Endothelial cell (in vitro differentiated cells): Measurements from ENCODE around the gene CUTA. TPM values are rescaled to one million over a fixed set of nuclear protein-coding genes. Genes with fewer than 3 reads are reported as not detected.

Source experiments
- DNase-seq: peaks from one replicate; pipeline ENCODE4 v3.0.0; 2021; ENCODE audit warnings: low spot score
- H3K27ac Mint-ChIP-seq: one replicate; pipeline ENCODE4 v1.8.0; 2021; ENCODE audit warnings: mixed read lengths, inconsistent platforms; ENCODE audit not compliant: unreplicated experiment
- H3K27me3 Mint-ChIP-seq: one replicate; pipeline ENCODE4 v1.8.0; 2021; ENCODE audit warnings: mild to moderate bottlenecking, moderate library complexity, mixed read lengths, inconsistent platforms; ENCODE audit not compliant: unreplicated experiment
- H3K36me3 Mint-ChIP-seq: one replicate; pipeline ENCODE4 v1.8.0; 2021; ENCODE audit warnings: mild to moderate bottlenecking, low read depth, mixed read lengths, inconsistent platforms; ENCODE audit not compliant: unreplicated experiment
- H3K4me1 Mint-ChIP-seq: one replicate; pipeline ENCODE4 v1.8.0; 2021; ENCODE audit warnings: mild to moderate bottlenecking, mixed read lengths, inconsistent platforms; ENCODE audit not compliant: unreplicated experiment
- H3K4me3 Mint-ChIP-seq: one replicate; pipeline ENCODE4 v1.8.0; 2021; ENCODE audit warnings: mild to moderate bottlenecking, mixed read lengths, inconsistent platforms; ENCODE audit not compliant: unreplicated experiment
- H3K9me3 Mint-ChIP-seq: one replicate; pipeline ENCODE4 v1.8.0; 2021; ENCODE audit warnings: mixed read lengths, inconsistent platforms; ENCODE audit not compliant: unreplicated experiment
- total RNA-seq: library from RNA; stranded (reverse); fragmentation: NEBNext Ultra II Directional; extraction: Animal tissue kit (Norgen Biotek cat#: 25700); gene quantifications from one replicate; pipeline ENCODE4 v1.2.1, GENCODE V29; 2021; ENCODE audit not compliant: unreplicated experiment
- TF ChIP-seq, protein P1 (sequence below): fragments of 200-600 bp; sonication (generic); IDR thresholded peaks from one replicate; pipeline ENCODE4 v1.5.0; 2021; ENCODE audit warnings: antibody characterized with exemption; ENCODE audit not compliant: unreplicated experiment

CUTA gene
- total RNA-seq, 1 donor from 2014 or later: 163 TPM

DNA sequence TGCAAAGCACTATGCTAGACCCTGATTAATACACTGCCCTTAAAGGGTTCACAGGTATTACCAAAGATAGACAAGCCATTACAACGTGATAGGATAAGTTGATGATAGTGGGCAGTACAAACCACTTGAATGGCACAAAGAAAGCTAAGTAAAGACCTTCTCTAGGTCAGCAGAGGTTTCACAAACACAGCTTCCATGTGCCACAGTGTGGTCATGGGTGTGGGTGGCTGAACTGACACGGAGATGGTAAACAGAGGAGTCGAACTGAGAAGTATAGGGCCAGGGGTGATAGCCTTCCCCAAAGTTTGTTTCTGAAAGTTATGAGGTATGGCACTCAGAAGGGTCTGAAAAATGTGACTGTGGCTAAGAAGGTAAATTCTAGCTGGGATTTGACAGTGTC is 40.8 kb upstream of the CUTA start:
- no peak for DNase-seq
- H3K27me3 Mint-ChIP-seq: peaks cover 9% of the 10 kb centered on the region
- no peak overlapping the region for H3K27ac Mint-ChIP-seq
- peaks cover 15% of the 10 kb centered on the region for H3K4me1 Mint-ChIP-seq
- TF ChIP-seq, protein P1, sequence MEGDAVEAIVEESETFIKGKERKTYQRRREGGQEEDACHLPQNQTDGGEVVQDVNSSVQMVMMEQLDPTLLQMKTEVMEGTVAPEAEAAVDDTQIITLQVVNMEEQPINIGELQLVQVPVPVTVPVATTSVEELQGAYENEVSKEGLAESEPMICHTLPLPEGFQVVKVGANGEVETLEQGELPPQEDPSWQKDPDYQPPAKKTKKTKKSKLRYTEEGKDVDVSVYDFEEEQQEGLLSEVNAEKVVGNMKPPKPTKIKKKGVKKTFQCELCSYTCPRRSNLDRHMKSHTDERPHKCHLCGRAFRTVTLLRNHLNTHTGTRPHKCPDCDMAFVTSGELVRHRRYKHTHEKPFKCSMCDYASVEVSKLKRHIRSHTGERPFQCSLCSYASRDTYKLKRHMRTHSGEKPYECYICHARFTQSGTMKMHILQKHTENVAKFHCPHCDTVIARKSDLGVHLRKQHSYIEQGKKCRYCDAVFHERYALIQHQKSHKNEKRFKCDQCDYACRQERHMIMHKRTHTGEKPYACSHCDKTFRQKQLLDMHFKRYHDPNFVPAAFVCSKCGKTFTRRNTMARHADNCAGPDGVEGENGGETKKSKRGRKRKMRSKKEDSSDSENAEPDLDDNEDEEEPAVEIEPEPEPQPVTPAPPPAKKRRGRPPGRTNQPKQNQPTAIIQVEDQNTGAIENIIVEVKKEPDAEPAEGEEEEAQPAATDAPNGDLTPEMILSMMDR: no peak
- no peaks in the 10 kb centered on the region for H3K9me3 Mint-ChIP-seq
- H3K4me3 Mint-ChIP-seq: no peak overlapping the region
- peaks cover 7% of the 10 kb centered on the region for H3K36me3 Mint-ChIP-seq

DNA sequence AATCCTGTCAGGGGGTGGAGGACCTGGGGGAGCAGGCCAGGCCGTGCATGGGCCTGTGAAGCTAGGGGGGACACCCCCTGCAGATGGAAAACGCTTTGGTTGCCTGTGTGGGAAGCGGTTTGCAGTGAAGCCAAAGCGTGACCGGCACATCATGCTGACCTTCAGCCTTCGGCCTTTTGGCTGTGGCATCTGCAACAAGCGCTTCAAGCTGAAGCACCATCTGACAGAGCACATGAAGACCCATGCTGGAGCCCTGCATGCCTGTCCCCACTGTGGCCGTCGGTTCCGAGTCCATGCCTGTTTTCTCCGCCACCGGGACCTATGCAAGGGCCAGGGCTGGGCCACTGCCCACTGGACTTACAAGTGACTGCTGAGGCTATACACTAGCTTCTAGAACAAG is 38.2 kb upstream of the CUTA start:
- peak overlapping the region; percentile 91 for H3K4me3 Mint-ChIP-seq
- H3K27me3 Mint-ChIP-seq: peaks cover 10% of the 10 kb centered on the region
- no peaks in the 10 kb centered on the region for H3K9me3 Mint-ChIP-seq
- TF ChIP-seq, protein P1: no peak
- no peak for DNase-seq
- H3K4me1 Mint-ChIP-seq: peaks cover 21% of the 10 kb centered on the region
- no peak overlapping the region for H3K27ac Mint-ChIP-seq
- peaks cover 7% of the 10 kb centered on the region for H3K36me3 Mint-ChIP-seq

DNA sequence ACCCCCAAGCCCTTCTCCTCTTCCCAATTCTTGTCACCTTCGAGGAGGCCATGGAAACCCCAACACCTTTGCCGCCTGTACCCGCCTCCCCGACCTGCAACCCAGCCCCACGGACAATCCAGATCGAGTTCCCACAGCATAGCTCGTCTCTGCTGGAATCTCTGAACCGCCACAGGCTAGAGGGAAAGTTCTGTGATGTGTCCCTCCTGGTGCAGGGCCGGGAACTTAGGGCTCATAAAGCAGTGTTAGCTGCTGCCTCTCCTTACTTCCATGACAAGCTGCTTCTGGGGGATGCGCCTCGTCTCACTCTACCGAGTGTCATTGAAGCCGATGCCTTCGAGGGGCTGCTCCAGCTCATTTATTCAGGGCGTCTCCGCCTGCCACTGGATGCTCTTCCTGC is 37.1 kb upstream of the CUTA start:
- TF ChIP-seq, protein P1: no peak
- H3K4me3 Mint-ChIP-seq: peak overlapping the region; percentile 91
- H3K4me1 Mint-ChIP-seq: peaks cover 28% of the 10 kb centered on the region
- H3K27me3 Mint-ChIP-seq: peaks cover 10% of the 10 kb centered on the region
- peaks cover 16% of the 10 kb centered on the region for H3K36me3 Mint-ChIP-seq
- no peak for DNase-seq
- no peaks in the 10 kb centered on the region for H3K9me3 Mint-ChIP-seq
- peak overlapping the region; percentile 84 for H3K27ac Mint-ChIP-seq

DNA sequence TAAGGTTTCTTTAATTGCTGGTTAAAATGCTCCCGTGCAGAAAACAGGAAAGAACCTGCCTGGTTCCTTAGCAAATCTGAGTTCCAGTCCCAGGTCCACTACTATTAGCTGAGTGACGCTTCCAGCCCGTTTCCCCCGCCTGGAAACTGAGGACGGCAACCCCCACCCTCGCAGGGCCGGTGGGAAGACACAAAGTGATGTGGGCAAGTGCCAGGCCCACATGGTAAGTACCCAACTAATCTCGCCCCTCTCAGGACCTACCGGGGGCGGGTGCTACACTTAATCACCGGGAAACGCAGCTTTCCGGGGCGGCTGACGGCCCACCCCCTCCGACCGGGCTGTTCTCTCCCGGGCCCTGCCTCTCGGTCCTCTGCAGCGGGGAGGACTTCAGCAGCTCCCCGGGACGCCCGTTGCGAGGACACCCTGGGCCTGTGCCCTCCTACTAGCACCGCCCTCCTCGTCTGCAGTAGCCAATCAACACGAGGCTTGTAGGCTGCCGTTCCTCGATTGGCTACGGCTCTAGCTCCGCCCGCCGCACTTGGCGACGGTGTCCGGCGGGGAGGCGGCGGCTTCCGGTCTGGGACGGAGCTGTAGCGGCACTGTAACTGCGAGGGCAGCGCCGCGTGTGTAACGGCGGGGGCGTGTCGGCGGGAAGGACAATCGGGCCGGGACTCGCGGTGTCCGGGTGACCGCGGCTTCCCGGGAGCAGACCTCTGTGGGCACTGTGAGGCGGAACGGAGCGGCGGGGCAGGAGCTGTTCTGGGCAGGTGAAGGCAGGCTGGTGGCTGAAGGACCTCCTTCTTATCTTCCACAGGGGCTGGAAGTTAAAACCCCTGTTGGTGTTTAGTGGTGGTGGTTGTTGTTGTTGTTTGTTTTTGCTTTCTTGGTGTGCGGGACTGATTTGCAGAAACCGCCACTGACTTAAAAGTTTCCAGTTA is 36.4 kb upstream of the CUTA start, which contains the start of gene ZBTB9:
TSS of gene ZBTB9 (plus strand) at position 568 of the 938 bp plus-strand sequence. CDS start 525 bp downstream, outside the sequence.
- H3K27me3 Mint-ChIP-seq: peaks cover 10% of the 10 kb centered on the region
- peak; percentile 94 for DNase-seq
- H3K27ac Mint-ChIP-seq: peak within 1 kb of the TSS; percentile 84
- no peaks in the 10 kb centered on the region for H3K9me3 Mint-ChIP-seq
- peaks cover 20% of the 10 kb centered on the region for H3K36me3 Mint-ChIP-seq
- peak within 1 kb of the TSS; percentile 91 for H3K4me3 Mint-ChIP-seq
- TF ChIP-seq, protein P1: no peak
- H3K4me1 Mint-ChIP-seq: peaks cover 32% of the 10 kb centered on the region
